Epithelial cell of esophagus (primary cell): Measurements from ENCODE around the gene PARP3.
"Not testable (repeated sequence)": the region's sequence is repeated elsewhere in the genome, so short reads cannot be mapped to it uniquely, and the experiment has no call there.

Experiments used
- DNase-seq: peaks from one replicate; pipeline ENCODE4 v3.0.0; 2010; ENCODE audit warnings: low read depth
- H3K4me3 ChIP-seq: 2 replicates; pipeline ENCODE4 v1.5.1; 2011; ENCODE audit warnings: mild to moderate bottlenecking, low read length, control low read depth
- TF ChIP-seq, protein P1 (sequence below): IDR thresholded peaks from 2 replicates; pipeline ENCODE4 v1.5.1; 2011; ENCODE audit warnings: low read depth, mild to moderate bottlenecking, low read length, control low read depth, inconsistent platforms; ENCODE audit not compliant: insufficient read depth; ENCODE audit errors: missing control alignments

The PARP3 gene

GRCh38 chr3:51941798-51942602 is at the start of gene PARP3, which contains the start of gene RRP9:
TSS of gene PARP3 (plus strand) at chr3:51942363. CDS start at chr3:51943356, 993 bp downstream.
TSS of gene RRP9 (minus strand) at chr3:51941904. CDS start at chr3:51941867, 37 bp downstream.
- H3K4me3 ChIP-seq: peak within 1 kb of the TSS; percentile 82
- peak; percentile 100 for DNase-seq
- TF ChIP-seq, protein P1, sequence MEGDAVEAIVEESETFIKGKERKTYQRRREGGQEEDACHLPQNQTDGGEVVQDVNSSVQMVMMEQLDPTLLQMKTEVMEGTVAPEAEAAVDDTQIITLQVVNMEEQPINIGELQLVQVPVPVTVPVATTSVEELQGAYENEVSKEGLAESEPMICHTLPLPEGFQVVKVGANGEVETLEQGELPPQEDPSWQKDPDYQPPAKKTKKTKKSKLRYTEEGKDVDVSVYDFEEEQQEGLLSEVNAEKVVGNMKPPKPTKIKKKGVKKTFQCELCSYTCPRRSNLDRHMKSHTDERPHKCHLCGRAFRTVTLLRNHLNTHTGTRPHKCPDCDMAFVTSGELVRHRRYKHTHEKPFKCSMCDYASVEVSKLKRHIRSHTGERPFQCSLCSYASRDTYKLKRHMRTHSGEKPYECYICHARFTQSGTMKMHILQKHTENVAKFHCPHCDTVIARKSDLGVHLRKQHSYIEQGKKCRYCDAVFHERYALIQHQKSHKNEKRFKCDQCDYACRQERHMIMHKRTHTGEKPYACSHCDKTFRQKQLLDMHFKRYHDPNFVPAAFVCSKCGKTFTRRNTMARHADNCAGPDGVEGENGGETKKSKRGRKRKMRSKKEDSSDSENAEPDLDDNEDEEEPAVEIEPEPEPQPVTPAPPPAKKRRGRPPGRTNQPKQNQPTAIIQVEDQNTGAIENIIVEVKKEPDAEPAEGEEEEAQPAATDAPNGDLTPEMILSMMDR: peak; percentile 98

DNA sequence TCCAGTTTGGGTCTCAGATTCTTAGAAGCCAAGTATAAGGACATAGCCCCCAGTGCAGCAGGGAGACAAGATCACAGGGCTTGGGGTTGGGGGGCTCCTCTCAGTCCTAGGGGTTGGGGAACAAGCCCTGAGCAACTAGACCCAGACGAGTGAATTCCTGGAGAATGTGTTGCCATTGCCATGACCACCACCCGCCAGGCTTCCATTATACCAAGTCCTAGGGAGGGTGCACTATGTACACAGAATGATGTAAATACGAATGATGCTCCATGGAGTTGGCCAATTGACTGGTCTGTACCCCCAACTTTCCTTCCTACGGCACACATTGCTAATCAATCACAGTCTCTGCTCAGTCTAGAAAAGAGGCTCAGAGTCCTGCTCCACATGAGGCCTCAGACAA is 47.8 kb upstream of the PARP3 start:
- no peak for DNase-seq
- TF ChIP-seq, protein P1: no peak
- H3K4me3 ChIP-seq: no peak overlapping the region

DNA sequence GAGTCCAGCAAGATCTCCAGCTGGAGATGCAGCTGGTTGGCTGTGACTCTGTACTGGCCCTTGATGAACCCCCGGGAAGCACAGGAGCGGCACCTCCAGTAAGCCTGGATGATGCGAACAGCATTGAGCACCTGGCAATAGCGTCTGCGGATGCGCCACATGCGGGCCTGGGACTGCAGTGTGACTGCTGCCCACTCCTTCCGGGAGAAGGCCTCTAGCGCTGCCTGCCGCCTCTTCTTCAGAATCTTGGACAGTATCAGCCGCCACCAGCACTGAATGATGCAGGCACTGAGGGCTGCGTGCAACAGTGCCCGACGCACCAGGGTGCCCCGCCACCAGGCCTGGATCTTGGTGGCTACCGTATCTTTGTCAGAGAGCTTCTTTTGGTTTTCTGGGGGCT is 47.2 kb upstream of the PARP3 start:
- DNase-seq: no peak
- TF ChIP-seq, protein P1: no peak
- no peak overlapping the region for H3K4me3 ChIP-seq

DNA sequence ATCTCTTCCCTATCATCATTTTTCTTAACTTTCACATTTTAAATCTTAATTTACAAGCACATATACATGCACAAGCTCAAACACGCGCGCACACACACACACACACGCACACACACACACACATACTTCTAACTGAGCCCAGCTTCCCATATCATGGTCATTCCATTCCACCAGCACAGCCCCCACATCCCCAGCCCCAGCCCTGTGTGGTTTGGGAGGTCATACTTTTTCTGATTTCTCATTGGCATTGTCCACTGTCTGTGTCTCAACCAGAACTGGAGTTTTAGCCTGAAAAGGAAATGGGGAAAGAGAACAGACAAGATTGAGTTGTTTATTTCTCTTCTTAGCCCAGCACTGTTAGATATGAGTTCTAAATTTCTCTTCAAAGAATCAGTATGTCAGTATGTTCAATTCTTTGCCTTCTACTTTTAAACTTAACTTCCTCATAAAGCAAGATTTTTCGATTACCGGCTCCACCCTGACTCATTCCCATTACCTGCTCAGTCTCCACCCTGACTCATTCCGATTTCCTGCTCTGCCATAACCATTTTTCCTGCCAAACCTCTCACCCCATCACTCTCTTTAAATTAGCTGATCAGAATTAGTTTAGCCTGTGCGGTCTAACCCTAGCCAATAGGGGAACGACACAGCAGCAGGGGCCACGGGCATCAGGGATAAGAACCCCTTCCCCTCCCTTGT is 45.4 kb upstream of the PARP3 start:
- no peak overlapping the region for H3K4me3 ChIP-seq
- TF ChIP-seq, protein P1: no peak
- peak; percentile 24 for DNase-seq

- H3K4me3 ChIP-seq: no peak overlapping the region
- TF ChIP-seq, protein P1: no peak
- DNase-seq: no peak
Measured at GRCh38 chr3:51897391-51897790, 44.8 kb upstream of the PARP3 start.

DNA sequence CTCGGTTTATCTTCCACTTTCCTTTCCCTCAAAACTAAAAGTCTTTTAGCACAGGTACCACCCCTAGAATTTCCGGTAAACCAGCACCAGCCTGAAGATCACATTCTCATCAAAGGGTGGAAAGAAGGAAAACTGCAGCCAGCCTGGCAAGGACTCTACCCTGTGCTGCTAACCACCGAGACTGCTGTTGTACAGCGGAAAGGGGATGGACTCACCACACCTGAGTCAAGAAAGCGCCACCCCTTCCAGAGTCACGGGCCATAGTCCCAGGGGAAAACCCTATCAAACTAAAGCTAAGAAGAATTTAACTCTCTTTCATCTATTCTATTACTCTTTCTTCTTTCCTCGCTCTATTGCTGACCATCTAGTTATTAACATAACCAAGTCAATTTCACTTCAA is 42.1 kb upstream of the PARP3 start:
- DNase-seq, H3K4me3 ChIP-seq: not testable (repeated sequence)

- DNase-seq: peak; percentile 93
- H3K4me3 ChIP-seq: not testable (repeated sequence)
Measured at GRCh38 chr3:51902361-51902760, 39.8 kb upstream of the PARP3 start.
